ENCODE results near the gene WDR27.

DNA sequence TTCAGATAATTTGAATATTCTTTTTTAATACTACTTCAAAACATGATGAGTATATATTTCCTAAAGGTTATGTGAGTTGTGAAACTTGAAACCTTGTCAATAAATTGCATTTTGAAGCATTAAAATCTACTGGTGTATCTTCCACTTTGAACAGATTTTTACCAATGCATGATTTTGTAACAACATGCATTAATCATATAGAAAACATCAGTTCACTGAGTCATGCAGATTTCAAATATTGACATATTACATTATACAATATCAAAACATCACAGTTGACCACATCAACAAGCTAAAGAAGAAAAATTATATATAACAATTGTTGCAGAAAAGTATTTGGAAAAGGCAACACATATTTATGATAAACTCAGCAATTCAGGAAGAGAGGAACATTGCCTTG is 158.1 kb downstream of the WDR27 start:
- TF ChIP-seq, protein P1, sequence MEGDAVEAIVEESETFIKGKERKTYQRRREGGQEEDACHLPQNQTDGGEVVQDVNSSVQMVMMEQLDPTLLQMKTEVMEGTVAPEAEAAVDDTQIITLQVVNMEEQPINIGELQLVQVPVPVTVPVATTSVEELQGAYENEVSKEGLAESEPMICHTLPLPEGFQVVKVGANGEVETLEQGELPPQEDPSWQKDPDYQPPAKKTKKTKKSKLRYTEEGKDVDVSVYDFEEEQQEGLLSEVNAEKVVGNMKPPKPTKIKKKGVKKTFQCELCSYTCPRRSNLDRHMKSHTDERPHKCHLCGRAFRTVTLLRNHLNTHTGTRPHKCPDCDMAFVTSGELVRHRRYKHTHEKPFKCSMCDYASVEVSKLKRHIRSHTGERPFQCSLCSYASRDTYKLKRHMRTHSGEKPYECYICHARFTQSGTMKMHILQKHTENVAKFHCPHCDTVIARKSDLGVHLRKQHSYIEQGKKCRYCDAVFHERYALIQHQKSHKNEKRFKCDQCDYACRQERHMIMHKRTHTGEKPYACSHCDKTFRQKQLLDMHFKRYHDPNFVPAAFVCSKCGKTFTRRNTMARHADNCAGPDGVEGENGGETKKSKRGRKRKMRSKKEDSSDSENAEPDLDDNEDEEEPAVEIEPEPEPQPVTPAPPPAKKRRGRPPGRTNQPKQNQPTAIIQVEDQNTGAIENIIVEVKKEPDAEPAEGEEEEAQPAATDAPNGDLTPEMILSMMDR (IDR thresholded peaks at IDR 0.05) = no peak
- TF ChIP-seq POLR2A (IDR thresholded peaks at IDR 0.05) = no peak
